HS-27A (cell line): Measurements from ENCODE around the gene EFCAB13.
"Not testable (repeated sequence)": the region's sequence is repeated elsewhere in the genome, so short reads cannot be mapped to it uniquely, and the experiment has no call there.

Experiments
- DNase-seq: peaks from one replicate; pipeline ENCODE4 v3.0.0-alpha.2; 2012; ENCODE audit warnings: low read depth, missing footprints

Gene EFCAB13

GRCh38 chr17:47425887-47426635 is 102.3 kb downstream of the EFCAB13 start:
- DNase-seq: not testable (repeated sequence)

- DNase-seq: no peak
These were observed 104.2 kb downstream of the EFCAB13 start for GRCh38 chr17:47427985-47428384.

GRCh38 chr17:47432240-47432639 is 108.5 kb downstream of the EFCAB13 start:
- DNase-seq: not testable (repeated sequence)

- no peak for DNase-seq
These were observed 141.4 kb downstream of the EFCAB13 start for GRCh38 chr17:47465165-47465564.

- not testable (repeated sequence) for DNase-seq
These were observed 143.2 kb downstream of the EFCAB13 start for GRCh38 chr17:47466976-47467375.

- DNase-seq: no peak
These were observed 147.1 kb downstream of the EFCAB13 start for GRCh38 chr17:47470836-47471235.

- not testable (repeated sequence) for DNase-seq
These were observed 148.3 kb downstream of the EFCAB13 start for GRCh38 chr17:47472073-47472472.
